ENCODE data around the gene SKAP2.
A peak's percentile ranks its signal among the peaks of the same experiment; 100 is the strongest.

The SKAP2 gene

GRCh38 chr7:26690135-26690805, 174.1 kb downstream of the SKAP2 start:
- no peak for DNase-seq

- no peak for DNase-seq
Measured at GRCh38 chr7:26688936-26689506, 175.4 kb downstream of the SKAP2 start.

GRCh38 chr7:26688388-26688787, 176.0 kb downstream of the SKAP2 start:
- no peak for DNase-seq

GRCh38 chr7:26687032-26687431, 177.4 kb downstream of the SKAP2 start:
- DNase-seq: no peak

GRCh38 chr7:26686448-26686981, 177.9 kb downstream of the SKAP2 start:
- DNase-seq: peak; percentile 55

DNA sequence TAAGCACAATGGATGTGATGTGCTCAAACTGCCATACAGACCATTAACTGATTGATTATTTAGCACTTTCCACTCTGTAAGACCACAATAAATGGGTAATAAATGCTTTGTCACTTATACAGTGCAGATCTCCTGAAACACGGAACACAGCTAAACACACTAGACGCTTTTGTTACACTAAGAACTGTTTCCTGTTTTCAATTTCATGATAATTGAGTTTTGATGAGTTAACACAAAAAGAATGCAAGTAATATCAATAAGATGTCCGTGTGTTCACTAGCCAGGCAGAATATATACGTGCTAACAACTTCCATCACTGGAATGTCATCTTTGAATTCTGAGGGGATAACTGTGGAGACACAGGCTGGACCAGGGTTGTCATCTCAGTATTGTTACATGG, 178.8 kb downstream of the SKAP2 start:
- no peak for DNase-seq

DNA sequence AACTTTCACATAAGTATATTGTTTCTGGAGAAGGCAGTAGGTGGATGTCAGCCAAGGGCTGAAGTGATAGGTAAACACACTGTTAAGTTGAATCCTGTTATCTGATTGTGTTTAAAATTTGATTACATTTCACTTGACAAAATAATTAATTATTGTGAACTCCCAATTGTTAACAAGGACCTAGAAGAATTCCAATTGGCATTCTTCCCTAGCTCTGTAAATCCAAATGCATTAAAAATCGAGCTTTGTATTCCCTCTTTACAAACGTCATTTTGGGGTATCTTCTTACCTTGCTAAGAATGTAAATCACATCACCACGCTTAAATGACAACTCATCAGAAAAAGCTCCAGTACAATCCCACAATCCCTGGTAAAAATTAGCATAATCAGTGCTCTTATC, 179.9 kb downstream of the SKAP2 start:
- no peak for DNase-seq

- DNase-seq: peak; percentile 88
Measured at GRCh38 chr7:26683277-26683676, 181.1 kb downstream of the SKAP2 start.

DNA sequence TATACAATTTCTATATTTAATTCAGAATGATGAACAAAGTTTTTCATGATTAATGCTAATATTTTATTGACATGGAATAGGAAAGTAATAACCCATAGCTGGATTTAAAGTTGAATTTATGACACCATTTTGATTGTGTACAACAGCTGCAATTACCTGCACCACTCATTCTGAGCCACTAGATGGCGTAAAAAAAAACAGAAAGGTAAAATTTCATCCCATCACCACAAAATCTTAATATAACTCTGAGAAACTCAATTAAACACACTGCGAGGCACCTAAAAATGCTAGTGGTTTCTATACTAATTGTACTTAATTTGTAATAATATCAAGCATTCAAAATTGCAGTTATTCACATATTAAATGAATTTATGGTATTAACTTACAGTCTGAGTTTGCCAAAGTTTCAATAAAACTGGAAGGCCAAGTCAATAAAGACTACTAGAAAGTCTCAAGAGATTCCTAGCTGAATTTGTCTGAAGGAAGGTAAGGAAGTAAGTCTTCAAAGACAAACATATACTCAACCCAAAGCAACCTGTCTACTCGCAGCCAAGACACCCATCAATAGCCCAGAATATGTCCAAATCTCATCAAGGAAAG, 182.5 kb downstream of the SKAP2 start:
- DNase-seq: no peak

DNA sequence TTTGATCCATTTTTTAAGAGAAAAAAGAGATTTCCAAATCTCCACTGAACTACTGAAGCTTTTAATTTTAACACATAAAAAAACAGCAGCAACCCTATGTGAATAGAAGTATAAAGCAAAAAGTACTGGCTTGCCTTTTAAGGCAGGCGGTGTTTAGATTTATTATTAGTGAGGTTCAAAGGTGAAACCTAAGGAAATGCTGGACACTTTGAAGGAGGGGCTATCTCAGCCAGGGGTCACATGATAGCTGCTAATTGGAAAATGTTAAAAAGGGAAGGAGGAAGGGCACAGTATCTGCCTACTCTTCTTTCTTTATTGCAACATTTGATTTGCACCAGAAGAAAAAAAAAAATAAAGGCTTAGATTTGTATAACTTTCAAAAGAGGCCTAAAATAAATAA, 183.8 kb downstream of the SKAP2 start:
- DNase-seq: no peak

DNA sequence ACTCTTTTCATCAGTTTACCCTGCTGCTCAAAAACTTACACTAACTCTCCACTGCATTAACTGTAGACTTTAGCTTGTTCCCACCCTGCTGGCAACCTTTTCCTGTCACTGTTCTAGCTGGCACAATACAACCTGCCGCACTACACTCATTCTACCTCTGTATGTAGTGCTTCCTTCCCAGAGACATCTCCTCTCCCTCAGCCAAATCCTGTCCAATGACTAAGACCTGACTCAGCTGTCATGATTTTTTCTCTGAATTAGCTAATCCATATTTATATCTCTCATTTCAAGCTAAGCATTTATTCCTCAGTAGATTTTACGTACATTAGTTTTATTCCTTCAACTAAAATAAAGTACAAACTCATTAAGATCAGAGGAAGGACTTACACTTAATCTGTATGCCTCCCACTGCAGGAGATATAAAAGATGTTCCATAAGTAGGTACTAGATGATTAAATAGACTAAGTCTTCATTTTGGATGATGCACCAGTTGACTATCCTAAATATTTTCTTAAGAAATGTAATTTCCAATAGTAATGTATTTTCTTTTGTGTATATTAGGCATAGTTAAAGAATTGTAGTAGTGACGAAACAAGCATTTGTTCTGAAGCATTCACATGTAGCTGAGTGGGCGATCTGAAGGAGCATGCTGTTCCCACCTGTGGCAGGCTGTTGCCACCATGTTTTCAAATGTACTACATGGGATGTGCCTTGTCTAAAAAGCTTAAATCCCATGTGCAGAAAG, 189.1 kb downstream of the SKAP2 start:
- no peak for DNase-seq

- DNase-seq: no peak
Measured at GRCh38 chr7:26673858-26674257, 190.5 kb downstream of the SKAP2 start.

- DNase-seq: no peak
Measured at GRCh38 chr7:26673271-26673670, 191.1 kb downstream of the SKAP2 start.

DNA sequence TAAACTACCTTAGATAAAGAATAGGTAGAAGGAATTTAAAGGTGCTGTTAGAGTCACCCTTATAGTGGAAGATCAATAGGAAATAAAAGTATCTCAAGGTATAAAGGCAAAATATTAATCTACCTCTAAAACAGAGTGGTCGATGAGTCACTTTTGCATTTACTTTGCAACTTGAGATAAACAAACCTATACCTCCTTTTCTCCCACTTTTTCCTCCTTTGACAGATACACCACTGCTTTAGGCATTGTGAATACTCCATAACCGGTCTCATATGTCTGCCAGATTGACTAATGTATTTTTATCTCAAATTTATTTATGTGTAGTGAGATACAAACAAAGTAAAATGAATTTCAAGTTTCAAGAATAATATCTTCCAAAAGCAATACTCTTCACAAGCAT, 193.5 kb downstream of the SKAP2 start:
- DNase-seq: no peak

GRCh38 chr7:26670290-26670689, 194.1 kb downstream of the SKAP2 start:
- no peak for DNase-seq

DNA sequence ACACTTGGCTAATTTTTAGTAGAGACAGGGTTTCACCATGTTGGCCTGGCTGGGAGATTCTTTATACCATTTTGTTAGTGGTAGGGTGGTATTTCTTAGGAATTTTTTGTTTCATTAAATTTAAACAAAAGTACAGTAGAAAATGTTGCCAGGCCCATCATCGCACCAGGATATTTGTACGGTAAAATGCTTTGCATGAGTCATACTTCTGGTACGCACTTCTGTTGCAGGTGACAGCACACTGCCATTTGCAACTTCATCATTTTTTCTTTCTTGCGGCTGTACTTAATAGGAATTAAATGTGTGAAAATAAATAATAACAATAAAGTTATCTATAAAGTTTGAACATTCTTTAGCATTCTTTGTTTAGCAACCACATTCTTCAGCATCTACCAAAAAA, 195.6 kb downstream of the SKAP2 start:
- DNase-seq: no peak

DNA sequence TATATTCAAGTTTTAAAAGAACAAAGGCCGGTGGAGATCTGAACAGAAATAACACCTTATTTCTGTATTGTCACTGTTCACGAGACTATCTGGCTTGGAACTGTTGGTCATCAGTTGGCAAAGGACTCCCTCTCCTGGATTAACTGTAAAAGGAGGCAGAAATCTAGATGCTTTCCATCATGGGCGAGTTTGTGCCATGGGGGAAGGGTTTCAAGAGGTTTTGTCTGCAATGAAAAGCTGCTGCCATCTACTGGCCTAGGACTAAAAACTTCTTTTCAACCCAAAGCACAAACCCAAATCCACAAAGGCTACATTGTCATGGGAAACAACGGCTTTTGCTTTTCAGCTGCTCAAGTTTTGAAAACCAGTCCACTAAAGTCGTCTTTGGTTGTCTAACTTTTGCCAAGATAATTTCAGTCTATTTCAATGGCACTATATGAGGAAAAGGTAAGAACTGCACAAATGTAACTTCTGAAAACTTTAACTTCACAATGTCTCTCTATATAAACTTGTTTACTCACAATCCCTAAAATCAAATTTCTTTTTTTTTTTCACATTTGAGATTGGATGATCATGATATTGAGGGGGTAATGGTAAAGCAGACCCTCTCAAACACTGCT, 196.8 kb downstream of the SKAP2 start:
- DNase-seq: peak; percentile 99

DNA sequence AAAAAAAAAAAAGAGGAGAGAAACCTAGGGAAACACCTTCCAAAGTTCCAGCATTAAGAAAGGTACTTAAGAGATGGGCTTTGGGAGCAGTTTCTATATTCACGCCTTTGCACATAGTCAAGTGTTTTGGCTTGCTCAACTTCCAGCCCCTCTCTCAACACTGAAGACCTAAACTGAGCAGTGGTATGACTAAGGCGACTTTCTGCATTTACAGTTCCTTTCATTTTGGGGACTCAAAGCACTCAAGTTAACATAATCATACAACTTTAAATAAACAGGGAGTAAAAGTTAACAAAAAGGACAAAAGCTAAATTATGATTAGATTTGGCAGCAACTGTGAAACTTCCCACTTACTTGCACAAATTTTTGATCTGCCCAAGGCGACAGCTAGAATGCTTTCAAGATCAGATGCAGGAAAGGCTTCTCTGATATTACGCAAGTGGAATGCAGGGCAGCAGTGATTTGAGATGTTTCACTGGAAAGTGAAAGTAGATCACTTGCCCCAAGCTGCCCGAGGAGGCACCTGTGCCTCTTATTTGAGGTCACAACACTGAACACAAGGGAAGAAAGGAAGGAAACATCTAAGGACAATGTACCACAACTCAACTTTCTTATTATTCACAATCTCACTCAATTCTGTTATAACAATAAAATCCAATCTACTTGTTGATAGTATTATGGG, 199.5 kb downstream of the SKAP2 start:
- no peak for DNase-seq

- DNase-seq: no peak
Measured at GRCh38 chr7:26664274-26664673, 200.1 kb downstream of the SKAP2 start.

- no peak for DNase-seq
Measured at GRCh38 chr7:26663874-26664273, 200.5 kb downstream of the SKAP2 start.

- DNase-seq: no peak
Measured at GRCh38 chr7:26662646-26663045, 201.7 kb downstream of the SKAP2 start.

GRCh38 chr7:26659121-26659520, 205.3 kb downstream of the SKAP2 start:
- no peak for DNase-seq
